ENCODE measurements around the gene NDUFC2. TPM values are rescaled to one million over a fixed set of nuclear protein-coding genes. Genes with fewer than 3 reads are reported as not detected.

NDUFC2 gene
- total and polyA plus RNA-seq, 7 donors = 223 to 350 (median 259) TPM

DNA sequence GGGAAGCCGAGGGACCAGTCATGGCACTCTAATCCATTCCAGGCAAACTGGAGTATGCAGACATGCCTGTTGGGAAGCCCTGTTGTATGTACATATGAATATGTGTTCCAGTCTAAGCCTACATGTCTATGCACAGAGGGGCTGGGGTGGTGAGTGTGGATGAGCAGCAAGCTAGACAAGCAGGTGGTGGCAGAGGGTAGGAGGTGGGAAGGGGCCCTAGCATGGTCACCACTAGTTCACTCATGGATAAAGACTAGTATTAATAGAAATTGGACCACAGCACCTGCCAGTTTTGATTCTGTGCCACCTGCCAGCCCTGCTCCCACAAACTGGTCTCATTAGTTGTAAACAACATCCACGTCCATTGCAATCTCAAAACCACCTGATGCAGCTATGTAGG lies 14.5 kb downstream of the NDUFC2 start:
- Histone ChIP-seq H3K36me3 (ENCODE audit: insufficient read depth in 1 of 2, low read depth in 1 of 2) (peaks cover 0 to 31% of the 10 kb centered on the region in 2 donors), H3K4me1 (peaks cover 45% of the 10 kb centered on the region), H3K27me3 (ENCODE audit: insufficient read depth in 3 of 3, low read length in 2 of 3) (no peaks in the 10 kb centered on the region), H3K9me3 (no peaks in the 10 kb centered on the region), H3K27ac (peak overlapping the region; percentile 43), H3K4me3 (peak overlapping the region; percentile 28)
- ATAC-seq (no peak), DNase-seq (no peak)
- TF ChIP-seq, protein P1, sequence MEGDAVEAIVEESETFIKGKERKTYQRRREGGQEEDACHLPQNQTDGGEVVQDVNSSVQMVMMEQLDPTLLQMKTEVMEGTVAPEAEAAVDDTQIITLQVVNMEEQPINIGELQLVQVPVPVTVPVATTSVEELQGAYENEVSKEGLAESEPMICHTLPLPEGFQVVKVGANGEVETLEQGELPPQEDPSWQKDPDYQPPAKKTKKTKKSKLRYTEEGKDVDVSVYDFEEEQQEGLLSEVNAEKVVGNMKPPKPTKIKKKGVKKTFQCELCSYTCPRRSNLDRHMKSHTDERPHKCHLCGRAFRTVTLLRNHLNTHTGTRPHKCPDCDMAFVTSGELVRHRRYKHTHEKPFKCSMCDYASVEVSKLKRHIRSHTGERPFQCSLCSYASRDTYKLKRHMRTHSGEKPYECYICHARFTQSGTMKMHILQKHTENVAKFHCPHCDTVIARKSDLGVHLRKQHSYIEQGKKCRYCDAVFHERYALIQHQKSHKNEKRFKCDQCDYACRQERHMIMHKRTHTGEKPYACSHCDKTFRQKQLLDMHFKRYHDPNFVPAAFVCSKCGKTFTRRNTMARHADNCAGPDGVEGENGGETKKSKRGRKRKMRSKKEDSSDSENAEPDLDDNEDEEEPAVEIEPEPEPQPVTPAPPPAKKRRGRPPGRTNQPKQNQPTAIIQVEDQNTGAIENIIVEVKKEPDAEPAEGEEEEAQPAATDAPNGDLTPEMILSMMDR (IDR thresholded peaks at IDR 0.05) = no peak
- 39 to 59% (median 47%) methylated on average over 2 of the region's 2 CpGs for WGBS, 3 donors
- intact Hi-C loops (cut with DNase I) = no loop called here

DNA sequence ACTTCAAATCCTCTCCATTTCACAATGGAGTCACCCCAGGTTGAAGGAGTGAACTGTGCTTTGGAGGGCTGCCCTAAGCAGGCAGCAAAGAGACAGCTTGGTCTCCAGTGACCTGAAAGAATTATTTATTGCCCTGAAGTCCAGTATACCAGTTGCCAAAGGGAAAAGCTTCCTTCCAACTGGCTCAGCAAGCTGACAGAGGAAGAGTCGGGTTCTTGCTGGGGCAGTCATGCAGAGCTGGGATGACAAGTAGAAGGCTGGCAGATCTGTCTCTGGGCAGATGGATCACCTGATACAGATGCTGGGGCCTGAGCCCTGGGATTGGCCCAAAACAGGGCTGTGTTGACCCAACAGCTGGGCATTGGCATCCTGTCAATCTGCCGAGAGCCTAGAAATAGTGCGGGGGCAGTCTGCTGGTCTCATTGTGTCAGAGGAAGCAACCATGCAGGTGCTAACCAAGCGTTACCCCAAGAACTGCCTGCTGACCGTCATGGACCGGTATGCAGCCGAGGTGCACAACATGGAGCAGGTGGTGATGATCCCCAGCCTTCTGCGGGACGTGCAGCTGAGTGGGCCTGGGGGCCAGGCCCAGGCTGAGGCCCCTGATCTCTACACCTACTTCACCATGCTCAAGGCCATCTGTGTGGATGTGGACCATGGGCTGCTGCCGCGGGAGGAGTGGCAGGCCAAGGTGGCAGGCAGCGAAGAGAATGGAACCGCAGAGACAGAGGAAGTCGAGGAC lies 16.1 kb downstream of the NDUFC2 start, which contains the start of gene THRSP:
THRSP (plus strand) TSS at position 422 of the 742 bp plus-strand sequence; CDS start at position 443, 21 bp downstream.
- Histone ChIP-seq H3K27me3 (ENCODE audit: insufficient read depth in 3 of 3, low read length in 2 of 3) (no peaks in the 10 kb centered on the region), H3K36me3 (ENCODE audit: insufficient read depth in 1 of 2, low read depth in 1 of 2) (peaks cover 0 to 15% of the 10 kb centered on the region in 2 donors), H3K4me3 (peak within 1 kb of the TSS; percentile 49), H3K9me3 (no peaks in the 10 kb centered on the region), H3K4me1 (peaks cover 39% of the 10 kb centered on the region), H3K27ac (peak within 1 kb of the TSS; percentile 80)
- DNase-seq (peak in 1 of 2 donors; percentile 77), ATAC-seq (peak; percentile 71 to 84 (median 80))
- intact Hi-C loops (cut with DNase I) = loop anchor here in 1 of 2 donors (5.0 kb wide), 1 partner anchor 124 kb away; the partner anchor contains the start of genes KCTD21 and USP35
- 33 to 54% (median 41%) methylated on average over 14 of the region's 14 CpGs for WGBS, 3 donors
- TF ChIP-seq, protein P1 (IDR thresholded peaks at IDR 0.05) = no peak

DNA sequence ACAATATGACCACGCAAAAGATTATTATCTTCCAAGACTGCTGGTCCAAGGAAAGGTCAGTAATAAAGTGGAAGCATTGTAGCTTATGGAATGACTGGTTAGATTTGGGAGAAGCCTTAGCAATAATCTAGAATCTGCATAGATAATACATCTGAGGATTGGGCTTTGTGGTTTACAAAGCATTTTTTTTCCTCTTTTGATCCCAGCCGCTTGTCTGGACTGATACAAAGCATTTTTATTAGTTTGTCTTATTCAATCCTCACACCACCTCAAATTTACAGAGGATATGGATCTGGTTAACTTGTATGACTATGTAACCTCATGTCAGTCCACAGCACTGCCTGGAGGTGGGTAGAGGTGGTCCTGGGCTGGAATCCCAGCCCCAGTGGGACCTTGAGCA lies 17.0 kb downstream of the NDUFC2 start:
- H3K4me3 ChIP-seq = no peak overlapping the region
- intact Hi-C loops (cut with DNase I) = loop anchor here in 1 of 2 donors (5.0 kb wide), 1 partner anchor 125 kb away; the partner anchor contains the start of genes KCTD21 and USP35
- H3K27ac ChIP-seq = peak overlapping the region; percentile 80
- H3K9me3 ChIP-seq = no peaks in the 10 kb centered on the region
- 61 to 86% (median 81%) methylated on average over 2 of the region's 2 CpGs for WGBS, 3 donors
- ATAC-seq (no peak), DNase-seq (no peak)
- H3K4me1 ChIP-seq = peaks cover 39% of the 10 kb centered on the region
- peaks cover 0 to 6% of the 10 kb centered on the region in 2 donors for H3K36me3 ChIP-seq (ENCODE audit: insufficient read depth in 1 of 2, low read depth in 1 of 2)
- H3K27me3 ChIP-seq (ENCODE audit: insufficient read depth in 3 of 3, low read length in 2 of 3) = no peaks in the 10 kb centered on the region
- TF ChIP-seq, protein P1 (IDR thresholded peaks at IDR 0.05) = no peak

DNA sequence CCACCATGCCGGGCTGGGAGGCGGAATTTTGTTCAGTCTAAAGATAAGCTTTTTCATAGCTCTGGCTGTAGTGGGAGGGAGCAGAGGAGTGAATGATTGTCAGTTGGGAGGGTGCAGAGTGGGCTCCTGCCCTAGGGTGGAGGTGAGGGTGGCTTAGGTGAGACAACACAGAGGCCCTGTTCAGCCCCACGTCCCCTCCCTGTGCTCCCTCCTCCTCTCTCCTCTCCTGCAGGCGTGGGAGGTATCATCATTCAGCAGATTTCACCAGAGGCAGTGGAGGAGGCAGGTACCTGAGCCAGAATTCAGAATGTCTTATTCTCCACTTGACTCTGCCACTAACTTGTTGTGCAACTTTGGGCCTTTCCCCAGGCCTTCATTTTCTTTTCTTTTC lies 17.7 kb downstream of the NDUFC2 start:
- TF ChIP-seq, protein P1 (IDR thresholded peaks at IDR 0.05) = no peak
- Histone ChIP-seq H3K9me3 (no peaks in the 10 kb centered on the region), H3K27me3 (ENCODE audit: insufficient read depth in 3 of 3, low read length in 2 of 3) (no peaks in the 10 kb centered on the region), H3K4me1 (peaks cover 39% of the 10 kb centered on the region), H3K27ac (peak overlapping the region; percentile 80), H3K4me3 (no peak overlapping the region), H3K36me3 (ENCODE audit: insufficient read depth in 1 of 2, low read depth in 1 of 2) (no peaks in the 10 kb centered on the region)
- DNase-seq = no peak
- peak in 3 of 4 donors; percentile 8 to 17 (median 11) for ATAC-seq
- intact Hi-C loops (cut with DNase I) = loop anchor here in 1 of 2 donors (5.0 kb wide), 1 partner anchor 125 kb away; the partner anchor contains the start of genes KCTD21 and USP35
- 29 to 58% (median 48%) methylated on average over 4 of the region's 4 CpGs for WGBS, 3 donors

Data from psoas muscle (tissue), 8 donors.